Measurements from ENCODE around the gene HAUS2. TPM values are rescaled to one million over a fixed set of nuclear protein-coding genes. Genes with fewer than 3 reads are reported as not detected.
"Not testable (repeated sequence)": the region's sequence is repeated elsewhere in the genome, so short reads cannot be mapped to it uniquely, and the experiment has no call there.

The HAUS2 gene
- total and polyA plus RNA-seq, 4 donors = 7.3 to 21.9 (median 15.3) TPM

DNA sequence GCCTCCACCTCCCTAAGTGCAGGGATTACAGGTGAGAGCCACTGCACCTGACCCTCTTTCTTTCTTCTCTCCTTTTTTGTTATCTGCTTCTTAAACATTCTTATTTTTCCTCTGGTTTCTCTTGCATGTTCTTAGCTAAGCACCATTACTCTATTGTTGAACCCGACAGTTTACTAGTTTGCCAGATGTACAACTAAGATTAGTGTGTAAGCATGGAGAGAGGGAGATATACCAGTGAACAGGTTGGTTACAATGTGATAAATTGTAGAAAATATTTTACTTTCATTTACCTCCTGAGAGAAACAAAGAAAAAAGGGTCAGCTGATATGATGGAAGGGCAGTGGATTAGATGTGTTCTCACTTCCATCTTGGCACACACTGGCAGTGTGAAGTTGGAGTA, 4.9 kb downstream of the HAUS2 start:
- DNase-seq (no peak), ATAC-seq (ENCODE audit: low FRiP score) (no peak)
- H3K4me3 ChIP-seq (ENCODE audit: low read length in 2 of 2) = no peak overlapping the region
- intact Hi-C loops (cut with DNase I) = no loop called here
- H3K36me3 ChIP-seq (ENCODE audit: control insufficient read depth in 1 of 2, insufficient read depth in 2 of 2, low read length in 1 of 2) = no peaks in the 10 kb centered on the region
- H3K9me3 ChIP-seq (ENCODE audit: control insufficient read depth, low read length) = no peaks in the 10 kb centered on the region
- WGBS, 2 donors = 90 to 94% methylated on average over 1 of the region's 1 CpG
- no peak overlapping the region for H3K27ac ChIP-seq (ENCODE audit: low read depth in 1 of 2, low read length in 2 of 2)
- no peaks in the 10 kb centered on the region for H3K4me1 ChIP-seq (ENCODE audit: control insufficient read depth in 1 of 2, insufficient read depth in 2 of 2, low read length in 2 of 2)
- H3K27me3 ChIP-seq (ENCODE audit: control insufficient read depth in 1 of 2, insufficient read depth in 2 of 2, low read length in 1 of 2) = no peaks in the 10 kb centered on the region

DNA sequence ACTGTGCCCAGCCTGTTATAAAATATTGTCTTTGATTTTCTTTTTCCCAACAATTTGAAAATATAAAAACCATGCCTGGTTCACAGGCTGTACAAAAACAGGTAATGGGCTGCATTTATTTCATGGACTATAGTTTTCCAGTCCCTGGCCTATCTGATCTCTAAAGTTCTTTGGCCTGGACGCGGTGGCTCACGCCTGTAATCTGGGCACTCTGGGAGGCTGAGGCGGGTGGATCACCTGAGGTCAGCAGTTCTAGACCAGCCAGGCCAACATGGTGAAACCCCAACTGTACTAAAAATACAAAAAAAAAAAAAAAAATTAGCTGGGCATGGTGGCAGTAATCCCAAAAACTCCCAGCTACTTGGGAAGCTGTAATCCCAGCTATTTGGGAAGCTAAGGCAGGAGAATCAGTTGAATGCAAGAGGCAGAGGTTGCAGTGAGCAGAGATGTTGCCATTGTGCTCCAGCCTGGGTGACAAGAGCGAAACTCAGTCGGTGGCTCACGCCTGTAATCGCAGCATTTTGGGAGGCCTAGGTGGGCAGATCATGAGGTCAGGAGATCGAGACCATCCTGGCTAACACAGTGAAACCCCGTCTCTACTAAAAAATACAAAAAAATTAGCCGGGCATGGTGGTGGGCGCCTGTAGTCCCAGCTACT, 8.0 kb downstream of the HAUS2 start:
- H3K36me3 ChIP-seq (ENCODE audit: control insufficient read depth in 1 of 2, insufficient read depth in 2 of 2, low read length in 1 of 2); DNase-seq; H3K27me3 ChIP-seq (ENCODE audit: control insufficient read depth in 1 of 2, insufficient read depth in 2 of 2, low read length in 1 of 2); H3K4me1 ChIP-seq (ENCODE audit: control insufficient read depth in 1 of 2, insufficient read depth in 2 of 2, low read length in 2 of 2); intact Hi-C loops (cut with DNase I); H3K27ac ChIP-seq (ENCODE audit: low read depth in 1 of 2, low read length in 2 of 2); H3K4me3 ChIP-seq (ENCODE audit: low read length in 2 of 2); ATAC-seq (ENCODE audit: low FRiP score); H3K9me3 ChIP-seq (ENCODE audit: control insufficient read depth, low read length): not testable (repeated sequence)
- 89 to 91% methylated on average over 10 to 12 of the region's 12 CpGs for WGBS, 2 donors

DNA sequence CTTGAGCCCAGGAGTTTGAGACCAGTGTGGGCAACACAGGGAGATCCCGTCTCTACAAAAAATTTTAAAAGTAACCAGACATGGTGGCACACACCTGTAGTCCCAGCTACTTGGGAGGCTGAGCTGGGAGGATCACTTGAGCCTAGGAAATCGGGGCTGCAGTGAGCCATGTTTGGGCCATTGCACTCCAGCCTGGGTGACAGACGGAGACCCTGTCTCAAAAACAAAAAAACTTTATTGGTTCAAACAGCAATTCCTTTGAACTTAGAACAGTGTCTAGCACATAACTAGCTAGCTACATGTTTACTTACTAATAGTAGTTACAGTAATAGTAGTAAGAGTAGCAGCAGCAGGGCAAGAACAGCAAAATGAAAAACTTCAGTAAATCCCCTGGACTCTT, 10.1 kb downstream of the HAUS2 start:
- Histone ChIP-seq H3K27me3 (ENCODE audit: control insufficient read depth in 1 of 2, insufficient read depth in 2 of 2, low read length in 1 of 2) (no peaks in the 10 kb centered on the region), H3K9me3 (ENCODE audit: control insufficient read depth, low read length) (no peaks in the 10 kb centered on the region), H3K36me3 (ENCODE audit: control insufficient read depth in 1 of 2, insufficient read depth in 2 of 2, low read length in 1 of 2) (peaks cover 0 to 2% of the 10 kb centered on the region in 2 donors), H3K27ac (ENCODE audit: low read depth in 1 of 2, low read length in 2 of 2) (no peak overlapping the region), H3K4me1 (ENCODE audit: control insufficient read depth in 1 of 2, insufficient read depth in 2 of 2, low read length in 2 of 2) (no peaks in the 10 kb centered on the region), H3K4me3 (ENCODE audit: low read length in 2 of 2) (no peak overlapping the region)
- no peak for DNase-seq
- ATAC-seq (ENCODE audit: low FRiP score) = no peak
- WGBS, 2 donors = 95 to 97% methylated on average over 3 of the region's 3 CpGs
- intact Hi-C loops (cut with DNase I) = no loop called here

DNA sequence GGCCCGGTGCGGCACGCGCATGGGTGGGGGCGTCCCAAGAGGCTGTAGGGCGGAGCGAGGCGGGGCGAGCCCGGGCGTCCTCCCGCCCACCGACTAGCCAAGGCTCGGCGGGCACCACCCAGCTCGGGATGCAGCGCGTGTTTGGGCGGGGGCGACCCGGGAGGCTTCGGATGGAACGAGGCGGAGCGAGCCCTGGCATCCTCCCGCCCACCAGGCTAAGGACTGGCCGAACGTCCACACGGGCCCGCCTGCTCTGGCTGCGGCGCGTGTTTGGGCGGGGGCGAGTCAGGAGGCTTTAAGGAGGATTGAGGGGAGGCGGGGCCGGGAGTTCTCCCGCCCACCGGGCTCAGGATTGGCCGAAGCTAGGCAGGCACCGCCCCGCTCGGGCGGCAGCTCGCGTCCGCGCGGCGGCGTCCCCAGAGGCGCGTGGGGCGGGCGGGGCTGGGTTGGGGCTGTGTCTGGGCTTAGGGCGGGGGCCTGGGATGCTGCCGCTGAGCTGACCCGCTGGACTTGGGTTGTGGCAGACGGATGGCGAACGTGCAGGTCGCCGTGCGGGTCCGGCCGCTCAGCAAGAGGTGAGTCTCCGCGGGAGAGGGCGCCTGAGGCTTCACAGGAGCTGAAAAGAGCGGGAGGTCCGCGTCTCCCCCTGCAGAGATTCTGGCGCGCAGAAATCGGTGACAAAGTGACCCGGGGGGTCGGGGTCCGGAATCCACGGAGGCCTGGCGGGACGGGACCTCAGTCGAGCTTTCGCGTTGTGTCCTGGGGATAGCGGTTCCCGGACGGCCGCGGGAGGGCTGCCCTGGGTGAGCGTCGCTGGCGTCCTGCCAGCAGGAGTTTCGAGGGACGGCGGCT, 26.8 kb downstream of the HAUS2 start, which contains the start of gene STARD9:
Gene STARD9 (plus strand): TSS at position 419 of the 852 bp plus-strand sequence. CDS start 110 bp downstream, at position 529.
- no peaks in the 10 kb centered on the region for H3K36me3 ChIP-seq (ENCODE audit: control insufficient read depth in 1 of 2, insufficient read depth in 2 of 2, low read length in 1 of 2)
- peaks cover 0 to 2% of the 10 kb centered on the region in 2 donors for H3K4me1 ChIP-seq (ENCODE audit: control insufficient read depth in 1 of 2, insufficient read depth in 2 of 2, low read length in 2 of 2)
- no peaks in the 10 kb centered on the region for H3K9me3 ChIP-seq (ENCODE audit: control insufficient read depth, low read length)
- H3K27ac ChIP-seq (ENCODE audit: low read depth in 1 of 2, low read length in 2 of 2) = peak within 1 kb of the TSS; percentile 34 to 77
- WGBS, 2 donors = 0% methylated on average over 78 to 95 of the region's 95 CpGs
- intact Hi-C loops (cut with DNase I) = loop anchor here in 1 of 2 donors (5.0 kb wide), 2 partner anchors 42 to 83 kb away; partner anchors contain the start of gene ZNF106
- DNase-seq (peak; percentile 99), ATAC-seq (ENCODE audit: low FRiP score) (peak; percentile 97)
- H3K27me3 ChIP-seq (ENCODE audit: control insufficient read depth in 1 of 2, insufficient read depth in 2 of 2, low read length in 1 of 2) = no peaks in the 10 kb centered on the region
- peak within 1 kb of the TSS; percentile 59 to 72 for H3K4me3 ChIP-seq (ENCODE audit: low read length in 2 of 2)

DNA sequence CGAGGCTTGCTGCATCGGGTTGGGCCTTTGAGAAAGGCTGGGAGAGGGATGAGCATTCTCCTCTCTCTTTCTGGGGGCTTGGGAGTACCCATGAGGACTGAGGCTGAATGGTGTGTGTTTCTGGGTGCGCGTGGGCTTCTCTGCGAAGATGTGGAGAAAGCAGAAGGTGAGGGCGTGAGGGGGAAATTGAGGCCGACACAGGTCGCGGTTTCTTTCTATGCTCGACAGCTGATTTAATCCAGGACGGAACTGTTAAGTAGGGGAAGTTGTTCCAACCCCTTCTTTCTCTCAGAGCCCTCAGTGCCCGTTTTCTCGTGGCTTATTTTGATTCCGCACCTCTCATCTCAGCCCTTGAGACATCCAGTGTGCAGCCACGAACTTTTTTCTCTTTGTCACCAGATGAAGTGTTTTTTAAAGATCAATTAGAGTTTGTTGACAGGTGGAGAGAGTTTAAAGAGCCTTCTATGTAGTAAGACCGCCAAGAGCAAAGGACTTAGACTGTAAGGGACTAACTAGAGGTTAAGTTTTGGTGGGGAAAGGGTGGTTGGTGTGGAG, 27.5 kb downstream of the HAUS2 start:
- intact Hi-C loops (cut with DNase I) = loop anchor here in 1 of 2 donors (5.0 kb wide), 2 partner anchors 41 to 84 kb away; partner anchors contain the start of gene ZNF106
- Histone ChIP-seq H3K36me3 (ENCODE audit: control insufficient read depth in 1 of 2, insufficient read depth in 2 of 2, low read length in 1 of 2) (no peaks in the 10 kb centered on the region), H3K4me1 (ENCODE audit: control insufficient read depth in 1 of 2, insufficient read depth in 2 of 2, low read length in 2 of 2) (peaks cover 0 to 2% of the 10 kb centered on the region in 2 donors), H3K27me3 (ENCODE audit: control insufficient read depth in 1 of 2, insufficient read depth in 2 of 2, low read length in 1 of 2) (no peaks in the 10 kb centered on the region), H3K27ac (ENCODE audit: low read depth in 1 of 2, low read length in 2 of 2) (peak overlapping the region; percentile 34 to 77), H3K9me3 (ENCODE audit: control insufficient read depth, low read length) (no peaks in the 10 kb centered on the region), H3K4me3 (ENCODE audit: low read length in 2 of 2) (peak overlapping the region; percentile 59 to 72)
- DNase-seq = no peak
- no peak for ATAC-seq (ENCODE audit: low FRiP score)
- 2 to 3% methylated on average over 16 of the region's 16 CpGs for WGBS, 2 donors

DNA sequence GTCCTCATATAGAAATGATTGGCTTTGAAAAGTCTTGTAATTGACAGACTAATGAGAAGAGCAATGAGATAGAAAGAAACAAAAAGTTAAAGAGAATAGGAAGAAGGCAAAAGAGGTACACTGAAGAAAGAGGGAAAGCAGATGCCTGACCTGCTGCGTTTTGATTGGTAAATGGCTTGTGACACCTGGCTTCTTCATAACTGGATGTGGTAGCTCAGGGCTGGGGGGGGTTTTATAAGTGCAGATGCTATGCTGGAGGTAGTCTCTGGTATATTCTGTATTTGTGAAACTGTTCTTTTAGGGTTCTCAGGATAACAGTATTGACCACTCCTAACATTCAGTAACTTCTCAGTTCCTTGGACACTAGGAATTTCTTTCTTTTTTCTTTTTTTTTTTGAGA, 28.1 kb downstream of the HAUS2 start:
- ATAC-seq (ENCODE audit: low FRiP score) = no peak
- WGBS, 2 donors = 74 to 81% methylated on average over 1 of the region's 1 CpG
- peak overlapping the region in 1 of 2 donors; percentile 59 for H3K4me3 ChIP-seq (ENCODE audit: low read length in 2 of 2)
- H3K27ac ChIP-seq (ENCODE audit: low read depth in 1 of 2, low read length in 2 of 2) = no peak overlapping the region
- peaks cover 0 to 2% of the 10 kb centered on the region in 2 donors for H3K4me1 ChIP-seq (ENCODE audit: control insufficient read depth in 1 of 2, insufficient read depth in 2 of 2, low read length in 2 of 2)
- no peak for DNase-seq
- H3K27me3 ChIP-seq (ENCODE audit: control insufficient read depth in 1 of 2, insufficient read depth in 2 of 2, low read length in 1 of 2) = no peaks in the 10 kb centered on the region
- intact Hi-C loops (cut with DNase I) = loop anchor here in 1 of 2 donors (5.0 kb wide), 2 partner anchors 41 to 84 kb away; partner anchors contain the start of gene ZNF106
- no peaks in the 10 kb centered on the region for H3K36me3 ChIP-seq (ENCODE audit: control insufficient read depth in 1 of 2, insufficient read depth in 2 of 2, low read length in 1 of 2)
- H3K9me3 ChIP-seq (ENCODE audit: control insufficient read depth, low read length) = no peaks in the 10 kb centered on the region

DNA sequence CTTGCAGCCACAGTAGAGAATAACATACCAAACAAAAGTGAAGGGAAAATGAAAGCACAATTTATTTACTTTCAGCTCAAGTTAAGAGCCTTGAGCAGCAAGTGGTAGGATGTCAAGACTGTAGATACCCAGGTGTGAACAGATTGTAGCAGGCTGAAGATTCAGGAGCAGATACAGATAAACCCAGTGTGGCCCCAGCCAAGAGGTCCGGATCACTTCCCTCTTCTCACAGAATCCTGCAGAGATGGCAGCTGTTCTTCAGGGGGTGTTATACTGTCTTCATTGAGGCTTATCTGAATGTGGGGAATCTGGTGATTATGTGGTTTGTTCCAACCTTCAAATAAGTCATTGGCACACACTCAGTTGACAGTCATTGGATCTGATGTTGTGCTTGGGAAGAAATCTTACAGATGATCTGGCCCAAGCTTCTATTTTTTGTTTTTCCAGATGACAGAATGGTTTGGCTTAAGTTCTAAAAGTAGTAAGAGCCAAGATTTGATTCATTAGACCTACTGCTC, 28.9 kb downstream of the HAUS2 start:
- Histone ChIP-seq H3K4me3 (ENCODE audit: low read length in 2 of 2) (no peak overlapping the region), H3K4me1 (ENCODE audit: control insufficient read depth in 1 of 2, insufficient read depth in 2 of 2, low read length in 2 of 2) (peaks cover 0 to 2% of the 10 kb centered on the region in 2 donors), H3K36me3 (ENCODE audit: control insufficient read depth in 1 of 2, insufficient read depth in 2 of 2, low read length in 1 of 2) (no peaks in the 10 kb centered on the region), H3K27ac (ENCODE audit: low read depth in 1 of 2, low read length in 2 of 2) (peak overlapping the region in 1 of 2 donors; percentile 50), H3K27me3 (ENCODE audit: control insufficient read depth in 1 of 2, insufficient read depth in 2 of 2, low read length in 1 of 2) (no peaks in the 10 kb centered on the region), H3K9me3 (ENCODE audit: control insufficient read depth, low read length) (no peaks in the 10 kb centered on the region)
- DNase-seq (no peak), ATAC-seq (ENCODE audit: low FRiP score) (no peak)
- WGBS, 2 donors = 0 to 1% methylated on average over 1 of the region's 1 CpG
- intact Hi-C loops (cut with DNase I) = loop anchor here in 1 of 2 donors (5.0 kb wide), 2 partner anchors 40 to 85 kb away; partner anchors contain the start of gene ZNF106

DNA sequence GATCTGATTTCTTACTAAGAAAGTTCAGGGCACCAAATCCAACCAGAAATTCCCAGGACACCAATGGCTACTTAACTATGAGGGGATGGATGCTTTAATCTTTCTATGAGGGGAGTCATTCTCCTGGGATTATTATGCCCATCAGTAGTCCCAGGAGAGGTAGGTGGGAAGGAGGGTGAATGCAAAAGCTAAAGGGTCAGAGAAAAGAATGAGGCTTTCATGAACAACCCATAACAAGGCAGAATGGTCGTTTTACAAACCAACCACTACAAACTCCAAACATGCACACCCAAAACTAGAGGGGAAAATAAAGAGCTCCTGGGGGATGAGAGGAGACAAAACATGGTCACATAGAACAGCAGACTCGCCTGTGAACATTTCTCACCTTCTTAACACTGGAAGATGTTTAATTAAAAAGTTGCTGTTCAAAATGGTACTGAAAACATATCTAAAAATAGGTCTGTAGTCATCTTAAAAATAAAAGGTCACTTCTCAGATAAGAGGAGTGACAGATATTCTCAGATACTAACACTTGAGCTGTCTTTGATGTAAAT, 30.4 kb downstream of the HAUS2 start:
- WGBS, 2 donors = 79 to 88% methylated on average over 2 of the region's 2 CpGs
- H3K4me3 ChIP-seq (ENCODE audit: low read length in 2 of 2) = no peak overlapping the region
- no peaks in the 10 kb centered on the region for H3K27me3 ChIP-seq (ENCODE audit: control insufficient read depth in 1 of 2, insufficient read depth in 2 of 2, low read length in 1 of 2)
- H3K4me1 ChIP-seq (ENCODE audit: control insufficient read depth in 1 of 2, insufficient read depth in 2 of 2, low read length in 2 of 2) = peaks cover 2 to 4% of the 10 kb centered on the region in 2 donors
- no peak for DNase-seq
- intact Hi-C loops (cut with DNase I) = loop anchor here in 1 of 2 donors (5.0 kb wide), 2 partner anchors 38 to 87 kb away; partner anchors contain the start of gene ZNF106
- H3K36me3 ChIP-seq (ENCODE audit: control insufficient read depth in 1 of 2, insufficient read depth in 2 of 2, low read length in 1 of 2) = no peaks in the 10 kb centered on the region
- ATAC-seq (ENCODE audit: low FRiP score) = no peak
- no peaks in the 10 kb centered on the region for H3K9me3 ChIP-seq (ENCODE audit: control insufficient read depth, low read length)
- H3K27ac ChIP-seq (ENCODE audit: low read depth in 1 of 2, low read length in 2 of 2) = peak overlapping the region in 1 of 2 donors; percentile 24
